Renal pelvis (tissue), 4 donors: ENCODE results near the gene CARS1. TPM values are rescaled to one million over a fixed set of nuclear protein-coding genes. Genes with fewer than 3 reads are reported as not detected.
"Not testable (repeated sequence)": the region's sequence is repeated elsewhere in the genome, so short reads cannot be mapped to it uniquely, and the experiment has no call there.

ENCODE experiments used
- DNase-seq: peaks from one replicate; pipeline ENCODE4 v3.0.0-alpha.2; 2013
- polyA plus RNA-seq, 3 donors: library from polyadenylated mRNA; unstranded; fragments of 120-200 nt; gene quantifications; one replicate each; pipeline ENCODE4 v1.2.1, GENCODE V29; 2013; ENCODE audit not compliant: insufficient read length in 3 of 3

The CARS1 gene
- polyA plus RNA-seq, 3 donors = 25.6 to 28.1 (median 26.5) TPM

DNA sequence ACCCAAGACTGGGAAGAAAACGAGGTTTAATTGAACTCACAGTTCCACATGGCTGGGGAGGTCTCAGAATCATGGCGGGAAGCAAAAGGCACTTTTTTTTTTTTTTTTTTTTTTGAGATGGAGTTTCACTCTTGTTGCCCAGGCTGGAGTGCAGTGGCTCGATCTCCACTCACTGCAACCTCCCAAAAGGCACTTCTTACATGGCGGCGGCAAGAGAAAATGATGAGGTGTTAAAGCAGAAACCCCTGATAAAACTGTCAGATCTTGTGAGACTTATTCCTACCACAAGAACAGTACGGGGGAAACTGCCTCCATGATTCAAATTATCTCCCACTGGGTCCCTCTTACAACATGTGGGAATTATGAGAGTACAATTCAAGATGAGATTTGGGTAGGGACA is 7.5 kb upstream of the CARS1 start:
- DNase-seq = not testable (repeated sequence)

DNA sequence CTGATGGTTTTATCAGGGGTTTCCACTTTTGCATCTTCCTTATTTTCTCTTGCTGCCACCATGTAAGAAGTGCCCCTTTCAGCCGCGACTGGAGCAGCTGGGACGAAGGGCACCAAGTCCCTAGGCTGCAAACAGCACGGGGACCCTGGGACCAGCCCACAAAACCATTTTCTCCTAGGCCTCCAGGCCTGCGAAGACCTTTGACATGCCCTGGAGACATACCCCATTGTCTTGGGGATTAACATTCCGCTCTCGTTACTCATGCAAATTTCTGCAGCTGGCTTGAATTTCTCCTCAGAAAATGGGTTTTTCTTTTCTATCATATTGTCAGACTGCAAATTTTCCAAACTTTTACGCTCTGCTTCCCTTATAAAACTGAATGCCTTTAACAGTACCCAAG is 6.7 kb upstream of the CARS1 start:
- DNase-seq = not testable (repeated sequence)

DNA sequence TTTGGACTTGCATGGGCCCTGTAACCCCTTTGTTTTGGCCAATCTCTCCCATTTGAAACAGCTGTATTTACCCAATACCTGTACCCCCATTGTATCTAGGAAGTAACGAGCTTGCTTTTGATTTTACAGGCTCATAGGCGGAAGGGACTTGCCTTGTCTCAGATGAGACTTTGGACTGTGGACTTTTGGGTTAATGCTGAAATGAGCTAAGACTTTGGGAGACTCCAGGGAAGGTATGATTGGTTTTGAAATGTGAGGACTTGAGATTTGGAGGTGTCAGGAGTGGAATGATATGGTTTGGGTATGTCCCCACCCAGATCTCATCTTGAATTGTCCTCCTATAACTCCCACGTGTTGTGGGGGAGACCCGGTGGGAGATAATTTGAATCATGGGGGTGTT is 6.2 kb upstream of the CARS1 start:
- not testable (repeated sequence) for DNase-seq

DNA sequence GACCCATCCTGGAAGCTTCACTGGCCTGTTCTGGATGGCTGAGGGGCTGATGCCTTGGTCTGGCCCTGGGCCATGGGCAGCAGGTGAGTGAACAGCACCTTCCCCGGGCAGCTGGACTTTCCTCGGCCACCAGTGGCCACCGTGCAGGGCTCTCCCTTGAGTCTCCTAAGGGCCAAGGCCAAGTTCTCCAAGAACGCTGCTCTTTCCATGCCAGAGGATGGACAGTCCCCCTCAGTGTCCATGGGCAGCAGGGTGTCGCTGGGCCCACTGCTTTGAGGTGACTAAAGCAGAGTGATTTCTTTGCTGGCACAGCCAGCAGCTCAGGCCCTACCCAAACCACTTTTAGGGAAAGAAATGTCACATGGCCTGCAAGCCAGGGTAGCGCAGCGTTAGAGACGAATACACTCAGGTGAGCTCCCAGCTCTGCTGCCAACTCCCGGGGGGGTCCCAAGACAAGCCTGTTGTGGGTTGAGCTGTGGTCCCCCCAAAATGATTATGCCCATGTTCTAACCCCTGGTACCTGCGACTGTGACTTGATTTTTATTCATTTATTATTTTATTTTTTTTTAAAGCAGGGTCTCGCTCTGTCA is 3.3 kb upstream of the CARS1 start:
- no peak for DNase-seq

DNA sequence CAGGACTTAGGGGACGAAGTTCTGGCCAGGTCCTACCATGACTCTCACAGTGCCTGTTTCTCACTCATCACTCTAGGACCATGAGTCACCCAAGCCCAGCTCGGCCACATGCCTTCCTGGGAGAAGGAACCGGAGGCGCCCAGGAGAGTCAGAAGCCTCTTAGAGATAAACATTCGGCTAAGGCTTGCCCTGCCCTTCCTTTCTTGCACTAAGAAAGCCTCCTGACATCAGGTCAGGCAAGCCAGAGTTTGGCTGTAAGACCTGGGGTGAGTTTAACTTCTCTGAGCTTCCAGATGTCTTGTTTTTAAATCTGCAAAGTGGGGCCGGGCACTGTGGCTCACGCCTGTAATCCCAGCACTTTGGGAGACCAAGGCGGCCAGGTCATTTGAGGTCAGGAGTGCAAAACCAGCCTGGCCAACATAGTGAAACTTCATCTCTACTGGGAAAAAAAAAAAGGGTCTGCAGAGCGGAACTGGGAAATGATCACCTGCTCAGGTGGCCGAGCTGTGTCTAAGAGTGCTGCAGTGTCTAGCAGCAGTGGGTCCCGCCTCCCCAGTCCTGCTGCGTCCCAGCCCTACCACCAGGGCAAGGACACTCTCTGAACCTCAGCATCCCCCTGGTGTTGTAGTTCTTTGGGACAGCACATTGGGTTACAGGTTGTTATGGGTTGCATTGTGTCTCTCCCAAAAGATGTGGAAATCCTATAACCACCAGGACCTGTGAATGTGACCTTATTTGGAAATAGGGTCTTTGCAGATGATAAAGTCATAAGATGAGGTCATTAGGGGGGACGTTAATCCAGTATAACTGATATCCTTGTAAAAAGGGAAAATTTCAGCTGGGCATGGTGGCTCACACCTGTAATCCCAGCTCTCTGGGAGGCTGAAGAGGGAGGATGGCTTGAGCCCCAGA is 1.8 kb upstream of the CARS1 start:
- no peak for DNase-seq

DNA sequence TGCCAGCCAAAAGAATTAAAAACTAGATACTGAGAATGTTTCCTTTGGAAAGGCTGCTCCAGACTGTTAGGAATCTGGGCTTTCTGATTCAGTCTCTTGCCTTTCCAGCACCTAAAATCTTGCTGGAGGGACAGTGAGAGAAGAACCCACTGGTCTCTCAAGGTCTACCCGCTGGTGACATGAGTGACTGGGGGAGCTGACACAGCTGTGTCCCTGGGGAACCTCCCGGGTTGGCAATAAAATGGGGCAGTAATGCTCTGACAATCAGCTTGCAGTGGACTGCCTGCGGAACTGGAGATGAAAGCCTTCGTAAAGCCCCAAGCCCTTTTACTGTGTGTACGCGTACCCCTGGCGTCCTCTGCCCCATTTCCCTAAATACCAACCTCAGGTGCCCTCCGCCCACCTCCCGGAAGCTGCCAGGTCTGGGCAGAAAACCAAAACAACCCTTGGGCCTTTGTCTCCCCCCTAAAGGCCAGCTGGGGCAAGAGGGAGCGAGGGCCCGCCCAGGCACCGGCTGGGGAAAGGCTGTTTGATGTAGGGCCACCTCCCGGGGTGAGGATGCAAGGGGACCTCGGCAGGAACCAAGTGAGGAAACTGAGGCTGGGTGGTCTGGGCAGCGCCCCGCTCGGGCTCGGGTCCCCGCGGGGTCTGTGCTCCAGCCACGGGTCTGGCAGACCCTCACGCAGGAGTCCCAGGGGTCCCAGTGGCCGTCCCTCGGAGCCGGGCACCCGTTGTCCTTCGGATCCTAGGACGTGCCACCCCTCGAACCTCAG is 741 bp downstream of the CARS1 start:
- DNase-seq = no peak

DNA sequence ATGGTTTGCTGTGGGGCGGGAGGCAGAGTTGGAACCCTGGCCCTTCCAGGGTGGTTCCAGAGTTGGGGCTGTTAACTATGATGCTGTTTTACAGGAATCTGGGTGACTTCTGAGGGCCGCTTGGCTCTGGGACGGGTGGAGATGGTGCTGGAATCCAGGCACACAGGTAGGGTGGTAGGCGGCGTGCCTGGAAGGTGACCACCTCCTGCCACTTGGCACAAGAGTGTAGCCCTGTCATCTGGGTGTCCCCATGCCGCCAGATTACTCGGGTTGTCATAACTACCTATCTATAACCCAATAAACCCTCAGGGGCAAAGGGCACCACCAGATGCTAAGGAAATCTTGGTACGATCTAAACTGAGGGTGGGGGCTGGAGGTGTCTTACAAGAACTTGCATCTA is 1.3 kb downstream of the CARS1 start:
- DNase-seq = no peak

DNA sequence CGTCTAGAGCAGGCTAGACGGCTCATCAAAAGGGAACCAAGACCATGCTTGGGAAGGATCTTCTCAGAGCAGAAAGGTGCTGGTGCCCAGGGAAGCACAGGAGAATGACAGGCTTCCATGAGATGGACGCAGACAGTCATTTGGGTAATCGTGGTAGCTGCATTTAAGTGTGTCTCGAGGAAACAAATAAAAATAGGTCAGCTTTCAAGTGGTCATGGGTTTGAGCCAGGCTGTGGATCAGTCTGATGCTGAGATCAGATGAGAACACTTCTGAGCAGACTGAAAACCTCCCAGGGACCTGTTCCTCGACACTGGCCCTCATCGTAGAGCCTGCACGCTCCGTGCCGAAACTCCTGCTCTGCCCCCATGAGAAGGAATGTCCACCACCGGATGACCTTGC is 4.7 kb downstream of the CARS1 start:
- no peak for DNase-seq

DNA sequence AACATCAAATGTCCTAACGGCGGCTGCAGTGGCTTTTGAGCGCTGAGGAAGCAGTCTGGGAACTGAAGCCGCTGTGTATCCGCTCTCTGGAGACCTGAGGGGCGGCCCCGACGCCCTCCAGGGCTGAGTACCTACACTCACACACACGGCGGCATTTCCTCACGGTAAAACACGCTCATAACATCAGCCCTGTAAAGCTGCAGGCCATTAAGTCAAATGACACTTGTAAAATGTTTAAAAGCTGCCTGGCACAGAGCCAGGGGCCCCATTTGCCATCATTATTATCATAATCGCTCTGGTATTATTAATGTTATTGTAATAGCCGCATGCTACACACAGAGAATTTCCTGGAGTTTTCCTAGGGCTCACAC is 5.1 kb downstream of the CARS1 start:
- no peak for DNase-seq

DNA sequence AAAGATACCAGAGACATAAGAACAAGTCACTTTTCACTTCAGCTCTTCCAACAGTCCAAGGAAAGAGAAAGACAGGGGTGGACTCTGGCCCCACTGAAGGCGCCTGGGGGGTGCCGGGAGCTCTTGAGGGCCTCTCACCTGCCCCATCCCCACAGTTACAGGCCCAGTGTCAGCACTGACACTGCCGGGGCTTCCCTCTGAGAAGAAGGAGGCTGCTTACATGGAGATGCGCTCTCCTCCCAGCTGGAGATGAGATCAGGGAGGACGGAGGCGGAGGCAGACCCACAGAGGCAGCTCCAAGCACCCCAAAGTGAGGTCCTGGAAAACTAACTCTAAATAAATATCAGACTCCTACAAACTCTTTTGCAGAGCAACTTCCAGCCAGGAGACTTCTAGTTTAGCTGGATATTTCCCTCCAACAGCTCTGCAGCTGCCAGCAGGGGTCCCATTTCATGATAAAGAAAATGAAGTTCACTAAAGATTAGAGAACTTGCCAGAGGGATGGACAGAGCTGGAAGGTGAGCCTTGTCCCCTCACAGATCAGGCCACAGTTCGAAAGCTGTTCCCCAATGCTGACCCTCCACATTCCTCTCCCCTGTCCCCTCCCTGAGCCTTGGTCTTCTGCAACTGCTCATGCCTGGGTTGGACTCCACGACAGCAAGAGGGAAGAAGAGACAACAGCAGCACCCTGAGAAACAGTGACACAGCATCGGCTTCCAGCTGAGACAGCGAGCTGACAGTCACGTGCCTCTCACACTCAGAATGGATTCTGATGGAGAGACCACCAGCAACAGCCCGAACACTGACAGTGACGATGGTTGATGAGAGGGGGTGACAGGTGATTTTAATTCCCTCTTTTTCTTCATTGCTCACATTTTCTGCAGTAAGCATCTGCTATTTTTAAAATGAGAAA is 5.8 kb downstream of the CARS1 start:
- no peak for DNase-seq

DNA sequence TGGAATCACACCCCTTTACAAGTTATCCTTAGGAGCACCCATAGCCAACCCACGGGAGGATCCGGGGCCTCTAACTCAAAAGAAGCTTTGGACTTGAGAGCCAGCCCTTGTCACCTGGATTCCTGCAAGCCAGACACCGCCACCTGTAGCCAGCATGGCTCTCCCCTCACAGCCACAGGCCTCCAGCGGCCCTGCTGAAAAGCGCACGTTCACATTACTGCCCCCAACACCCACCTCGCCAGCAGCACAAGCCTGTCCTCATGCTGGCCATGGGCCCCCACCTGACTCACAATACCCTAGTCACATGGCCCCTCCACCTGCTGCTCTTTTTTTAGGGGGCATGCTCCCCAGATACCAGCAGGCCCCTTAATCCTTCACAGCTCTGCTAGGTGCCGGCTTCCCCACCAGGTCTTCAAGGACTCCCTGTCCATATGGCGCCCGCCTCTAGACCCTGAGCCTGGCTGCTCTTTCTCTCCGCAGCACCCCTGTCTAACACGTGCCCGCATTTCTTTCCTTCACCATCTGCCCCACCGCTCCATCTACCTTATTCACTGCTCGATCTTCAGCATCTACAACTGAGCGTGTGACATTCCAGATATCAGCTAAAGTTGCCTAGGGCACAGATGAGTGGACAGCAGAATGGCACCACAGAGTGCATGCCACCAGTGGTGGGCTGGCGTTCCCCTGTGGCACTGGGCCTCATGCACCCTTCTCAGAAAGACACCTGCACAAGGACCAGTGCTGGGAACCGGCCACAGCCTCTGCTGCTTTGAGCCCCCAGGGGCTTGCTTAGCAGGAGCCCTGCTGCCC is 6.6 kb downstream of the CARS1 start:
- DNase-seq = no peak

DNA sequence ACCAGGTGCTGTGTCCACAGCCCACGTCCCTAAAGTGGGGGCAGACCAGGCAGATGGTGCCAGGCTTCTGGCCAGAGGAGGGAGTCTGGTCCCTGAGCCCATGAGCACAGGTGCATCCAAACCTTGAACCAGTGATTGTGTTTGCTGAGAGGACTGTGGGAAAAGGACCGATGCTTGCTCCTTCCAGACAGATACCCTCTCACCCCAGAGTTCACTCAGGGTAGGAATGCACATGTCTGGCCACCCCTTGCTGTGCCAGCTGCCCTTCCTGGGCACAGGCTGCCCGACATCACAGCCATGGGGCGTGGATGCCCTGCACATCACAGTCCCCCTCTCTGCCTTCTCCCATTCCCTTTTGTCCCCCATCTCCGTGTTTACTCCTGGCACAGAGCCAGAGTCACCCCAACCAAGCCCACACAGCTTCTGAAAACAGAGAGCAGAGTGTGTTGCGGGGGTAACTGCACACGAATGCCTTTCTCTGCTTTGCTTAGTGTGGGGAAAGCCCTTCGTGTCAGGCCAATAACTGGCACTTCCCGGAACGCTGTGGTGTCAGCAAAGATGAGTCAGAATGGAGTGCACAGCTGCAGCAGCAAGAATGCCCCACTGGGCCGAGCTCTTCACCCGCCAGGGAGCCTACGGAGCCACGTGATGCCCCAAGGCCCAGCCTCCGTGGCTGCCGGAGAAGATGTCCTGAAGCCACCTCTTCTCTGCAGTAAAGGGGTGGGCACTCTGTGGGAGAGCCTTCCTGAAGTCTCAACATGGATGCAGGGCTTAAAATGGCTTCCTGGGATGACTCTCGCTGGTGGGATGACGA is 7.6 kb downstream of the CARS1 start:
- DNase-seq = no peak

DNA sequence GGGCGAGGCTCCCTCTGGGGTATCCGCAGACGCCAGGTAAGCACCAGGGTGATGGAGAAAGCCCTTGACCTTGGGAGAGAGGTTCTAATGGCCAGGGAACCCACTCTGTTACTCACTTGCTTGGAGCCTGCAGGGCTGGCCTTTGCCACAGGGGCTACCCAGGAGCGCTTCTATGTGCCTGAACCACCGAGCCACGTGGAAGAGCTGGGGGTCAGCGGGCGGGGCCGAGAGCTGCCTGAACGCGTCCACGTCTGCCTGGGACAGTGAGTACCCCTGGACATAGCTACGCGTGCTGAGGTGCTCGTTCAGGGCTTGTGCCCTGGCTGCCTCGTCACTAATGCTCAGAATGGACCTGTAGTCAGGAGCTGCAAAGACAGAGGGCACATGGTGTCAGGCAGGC is 9.6 kb downstream of the CARS1 start:
- DNase-seq = no peak

DNA sequence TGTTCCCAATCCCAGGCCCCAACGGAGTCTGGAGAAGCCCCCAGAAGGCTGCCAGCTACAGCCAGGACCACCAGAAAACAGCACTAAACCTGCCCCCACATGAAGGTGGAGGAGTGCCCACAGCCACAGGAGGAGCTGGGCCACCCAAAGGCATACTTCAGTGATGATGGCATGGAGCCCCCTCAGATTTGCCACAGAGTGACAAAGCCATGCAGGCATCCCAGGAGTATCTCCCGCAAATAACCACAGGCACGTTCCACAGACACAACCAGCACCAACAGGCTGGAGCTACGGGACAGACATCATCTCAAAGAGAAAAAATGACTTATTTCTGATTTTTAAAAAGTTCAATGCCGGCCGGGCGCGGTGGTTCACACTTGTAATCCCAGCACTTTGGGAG is 10.6 kb downstream of the CARS1 start:
- DNase-seq = no peak

DNA sequence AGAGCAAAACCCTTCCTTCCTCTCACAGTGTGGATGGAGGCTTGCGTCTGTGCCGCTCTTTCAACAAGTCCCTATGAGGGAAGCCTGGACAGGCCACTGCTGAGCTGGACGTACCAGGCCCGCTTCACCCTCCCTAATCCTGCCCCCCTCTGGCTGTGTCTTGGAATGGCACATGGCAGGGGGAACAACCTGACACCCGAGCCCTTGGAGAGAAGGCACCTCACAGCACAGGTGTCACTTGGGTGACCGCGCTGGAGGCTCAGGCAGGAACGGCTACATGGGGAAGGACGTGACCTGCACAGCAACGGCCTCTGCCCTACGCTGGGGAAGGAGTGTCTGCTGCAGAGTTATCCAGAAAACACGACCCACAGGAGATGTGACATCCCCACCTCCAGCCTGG is 11.0 kb downstream of the CARS1 start:
- no peak for DNase-seq

DNA sequence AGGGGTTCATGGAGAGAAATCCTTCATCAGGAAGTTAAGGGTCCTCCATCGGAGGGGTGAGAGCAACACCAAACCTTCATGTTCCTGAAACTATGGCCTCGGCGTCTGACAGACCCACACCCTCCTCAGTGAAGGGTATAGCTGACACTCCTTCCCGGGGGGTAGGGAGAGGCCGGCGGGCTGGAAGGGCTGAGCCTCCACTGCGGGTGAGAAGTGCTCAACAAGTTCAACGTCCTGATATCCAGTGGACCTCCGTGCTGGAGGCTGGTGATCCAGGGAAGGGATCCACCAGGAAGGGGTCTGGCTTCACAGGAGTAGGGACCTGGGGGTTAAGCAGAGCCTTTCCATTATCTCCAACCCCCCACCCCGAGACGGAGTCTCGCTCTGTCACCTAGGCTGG is 12.3 kb downstream of the CARS1 start:
- DNase-seq = no peak

DNA sequence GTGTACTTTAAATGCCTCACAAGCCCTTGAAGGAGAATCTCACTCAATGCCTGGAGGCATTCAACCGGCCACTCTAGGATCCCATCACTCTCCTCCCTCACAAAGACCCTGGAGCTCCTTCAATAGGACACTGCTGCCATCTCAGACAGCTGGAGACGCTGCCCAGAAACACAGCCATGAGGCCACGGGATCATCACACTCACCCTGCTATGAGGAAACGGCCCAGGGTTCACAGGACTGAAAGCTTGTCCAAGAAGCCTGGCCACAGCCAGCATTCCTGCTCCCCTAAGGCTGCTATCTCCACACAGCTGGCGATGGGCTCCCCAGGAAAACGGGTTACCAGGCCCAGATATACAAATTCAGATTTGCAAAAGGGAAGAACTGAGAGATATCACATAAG is 13.2 kb downstream of the CARS1 start:
- no peak for DNase-seq

DNA sequence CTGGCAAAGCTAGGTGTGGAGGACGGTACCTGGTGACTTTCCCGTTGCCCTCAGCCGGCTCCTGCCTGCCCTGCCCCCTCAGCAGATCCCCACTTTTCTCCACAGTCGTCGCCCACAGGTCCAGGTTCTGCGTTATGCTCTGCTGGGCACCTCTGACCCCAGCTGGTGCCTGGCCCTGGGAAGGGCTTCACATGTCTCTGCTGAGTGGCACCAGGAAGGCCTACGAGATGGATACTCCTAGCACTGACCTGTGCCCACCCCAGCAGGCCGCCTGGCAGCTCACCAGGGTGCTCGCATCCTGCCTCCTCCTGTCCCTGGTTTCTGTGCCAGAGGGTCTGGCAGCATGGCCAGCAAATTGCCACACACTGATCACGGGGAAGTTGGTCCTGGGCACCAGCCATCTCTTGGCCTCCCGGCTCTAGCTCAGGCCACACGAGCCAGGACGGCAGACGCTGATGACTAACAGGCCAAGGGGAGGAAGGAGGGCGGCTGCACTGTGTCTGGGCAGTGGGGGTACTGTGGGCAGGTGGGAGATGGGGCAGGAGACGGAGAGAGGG is 13.8 kb downstream of the CARS1 start:
- DNase-seq = no peak

DNA sequence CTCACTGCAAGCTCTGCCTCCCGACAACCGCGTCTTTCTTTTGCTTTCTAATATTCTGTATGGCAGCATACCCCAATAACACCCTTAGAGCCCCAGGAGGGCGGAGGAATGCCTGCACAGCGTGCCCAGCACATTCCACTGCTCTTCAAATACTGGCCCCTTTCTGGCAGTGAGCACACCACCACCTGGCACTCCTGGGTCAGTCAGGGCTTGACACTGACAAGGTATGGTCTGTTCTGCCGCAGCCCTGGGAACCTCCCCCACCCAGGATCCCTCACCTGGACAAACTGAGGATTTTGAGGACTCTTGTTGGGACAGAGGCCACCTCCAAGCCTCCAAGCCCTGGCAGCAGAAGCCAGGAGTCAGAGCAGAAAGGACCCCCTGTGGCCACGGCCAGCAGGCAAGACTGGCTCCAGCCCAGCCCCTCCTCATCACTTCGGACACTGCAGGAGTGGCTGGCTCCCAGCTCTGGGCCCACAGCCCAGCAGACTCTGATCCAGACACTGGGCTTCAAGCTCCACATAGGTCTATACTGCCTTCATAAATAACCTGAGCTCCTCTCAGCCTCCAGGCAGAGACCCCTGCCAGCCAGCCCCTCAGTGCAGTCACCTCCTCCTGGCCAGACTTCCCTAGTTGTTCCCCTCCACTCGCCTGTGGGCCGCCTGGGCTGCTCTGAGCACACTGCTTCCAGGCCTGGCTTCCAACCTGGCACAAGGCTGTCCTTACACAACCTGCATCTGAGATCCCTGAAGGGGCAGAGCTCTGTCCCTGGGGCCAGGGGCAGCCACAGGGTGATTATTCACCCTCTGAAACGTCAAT is 14.5 kb downstream of the CARS1 start:
- no peak for DNase-seq
